HepG2 (cell line): Measurements from ENCODE around the gene ENTREP3. TPM values are rescaled to one million over a fixed set of nuclear protein-coding genes. Genes with fewer than 3 reads are reported as not detected.
A peak's percentile ranks its signal among the peaks of the same experiment; 100 is the strongest.

Source experiments
- ARNTL ChIP-seq: sonication (generic); formaldehyde crosslinking; IDR thresholded peaks from 2 replicates; pipeline ENCODE4 v1.4.0; 2020; ENCODE audit warnings: mild to moderate bottlenecking, missing genetic modification reagents
- KLF15 ChIP-seq: sonication (generic); formaldehyde crosslinking; IDR thresholded peaks from 2 replicates; pipeline ENCODE4 v1.8.1; 2023; ENCODE audit warnings: borderline replicate concordance, mild to moderate bottlenecking, inconsistent platforms, missing genetic modification reagents, mixed read lengths
- PRDM15 ChIP-seq: sonication (generic); formaldehyde crosslinking; IDR thresholded peaks from 2 replicates; pipeline ENCODE4 v1.4.0; 2020; ENCODE audit warnings: missing genetic modification reagents
- RAD21 ChIP-seq: fragments of 450-650 bp; formaldehyde crosslinking; IDR thresholded peaks from 2 replicates; pipeline ENCODE4 v1.5.0; 2020; ENCODE audit warnings: mild to moderate bottlenecking
- STAT5B ChIP-seq: sonication (generic); formaldehyde crosslinking; IDR thresholded peaks from 2 replicates; pipeline ENCODE4 v1.4.0; 2020; ENCODE audit warnings: missing genetic modification reagents
- ZBTB44 ChIP-seq: sonication (generic); formaldehyde crosslinking; IDR thresholded peaks from 2 replicates; pipeline ENCODE4 v1.4.0; 2020; ENCODE audit warnings: missing genetic modification reagents
- ZGPAT ChIP-seq: IDR thresholded peaks from 2 replicates; pipeline ENCODE4 v1.6.1; 2016; ENCODE audit warnings: mild to moderate bottlenecking
- ZNF350 ChIP-seq: sonication (generic); formaldehyde crosslinking; IDR thresholded peaks from 2 replicates; pipeline ENCODE4 v1.4.0; 2020; ENCODE audit warnings: mild to moderate bottlenecking, low read depth, missing genetic modification reagents, borderline replicate concordance
- ZSCAN21 ChIP-seq: sonication (generic); formaldehyde crosslinking; IDR thresholded peaks from 2 replicates; pipeline ENCODE4 v1.8.0; 2022; ENCODE audit warnings: mild to moderate bottlenecking, missing genetic modification reagents, moderate library complexity, borderline replicate concordance
- polyA plus RNA-seq, 8 experiments: library from polyadenylated mRNA; depleted of rRNA in 3 of 8; stranded (reverse) in 7 of 8; unstranded in 1 of 8; fragments of >200 nt; fragmentation: Illumina TruSeq in 4 of 8; extraction: Trizol in 4 of 8; gene quantifications; 2 replicates each; pipeline versions ENCODE4 v1.2.1 to v1.2.3, GENCODE V29; 2011 to 2016; ENCODE audit warnings: low read depth in 4 of 8, missing spikeins in 1 of 8, mixed read lengths in 1 of 8; ENCODE audit not compliant: insufficient read depth in 1 of 8
- total RNA-seq, 5 experiments: library from RNA; depleted of rRNA; stranded (reverse); fragments of >200 nt; fragmentation: Illumina TruSeq; extraction: Trizol; gene quantifications; 2 replicates each; pipeline ENCODE4 v1.2.3, GENCODE V29; 2016; ENCODE audit warnings: low read depth in 1 of 5
- TF ChIP-seq, protein P1 (sequence below): IDR thresholded peaks from 2 replicates; pipeline ENCODE4 v1.6.1; 2016; ENCODE audit warnings: missing compliant biosample characterization, missing genetic modification reagents, borderline replicate concordance
- TF ChIP-seq, protein P2 (sequence below): IDR thresholded peaks from 2 replicates; pipeline ENCODE4 v1.4.0; 2020; ENCODE audit warnings: mild to moderate bottlenecking, missing genetic modification reagents
- TF ChIP-seq, protein P3 (sequence below): sonication (generic); formaldehyde crosslinking; IDR thresholded peaks from 2 replicates; pipeline ENCODE4 v1.8.1; 2023; ENCODE audit warnings: mild to moderate bottlenecking, missing genetic modification reagents, borderline replicate concordance

The ENTREP3 gene
- total and polyA plus RNA-seq, 2 of the 13 experiments (the other 11 are each of a cell fraction or from before 2014, with no cell fraction given) = 4.1 to 9.9 TPM

DNA sequence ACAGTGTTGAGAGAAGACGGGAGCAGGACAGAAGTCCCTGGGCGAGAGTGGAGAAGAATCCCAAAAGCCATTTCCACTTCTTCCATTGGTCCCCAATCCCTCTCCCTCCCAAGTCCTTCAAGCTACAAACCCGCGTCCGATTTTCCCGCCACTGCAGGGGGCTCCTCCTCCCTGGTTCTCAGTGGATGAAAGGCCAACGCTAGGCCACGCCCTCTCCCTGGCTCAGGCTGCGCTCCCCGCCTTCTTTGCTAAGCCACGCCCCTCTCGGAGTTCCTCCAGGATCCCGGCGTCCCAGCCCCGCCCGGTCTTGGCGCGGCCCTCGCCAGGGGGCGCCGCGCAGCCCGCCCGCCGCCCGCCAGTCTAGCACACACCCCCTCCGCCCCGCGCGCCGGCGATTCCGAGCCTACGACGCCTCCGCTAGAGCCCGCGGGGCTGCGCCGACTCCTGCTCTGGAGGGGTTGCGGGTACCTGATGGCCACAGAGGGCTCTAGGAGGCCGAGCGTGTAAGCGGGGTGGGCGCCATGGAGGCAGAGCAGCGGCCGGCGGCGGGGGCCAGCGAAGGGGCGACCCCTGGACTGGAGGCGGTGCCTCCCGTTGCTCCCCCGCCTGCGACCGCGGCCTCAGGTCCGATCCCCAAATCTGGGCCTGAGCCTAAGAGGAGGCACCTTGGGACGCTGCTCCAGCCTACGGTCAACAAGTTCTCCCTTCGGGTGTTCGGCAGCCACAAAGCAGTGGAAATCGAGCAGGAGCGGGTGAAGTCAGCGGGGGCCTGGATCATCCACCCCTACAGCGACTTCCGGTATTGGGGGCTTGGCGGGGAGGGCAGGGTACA is 22.0 kb upstream of the ENTREP3 start, which contains the start of gene HCN3 (continued):
- TF ChIP-seq ZGPAT (CRISPR knock-in tag) (0 out of 2 replicates have a peak, but pooled peaks have one; percentile 48), PRDM15 (CRISPR knock-in tag) (peak; percentile 58; the same call in 1 of the 2 replicates), ZSCAN21 (CRISPR knock-in tag) (0 out of 2 replicates have a peak, but pooled peaks have one; percentile 60), ZBTB44 (peak; percentile 27; the same call in 1 of the 2 replicates), STAT5B (no peak), ARNTL (0 out of 2 replicates have a peak, but pooled peaks have one; percentile 36), KLF15 (0 out of 2 replicates have a peak, but pooled peaks have one; percentile 45), ZNF350 (CRISPR knock-in tag) (peak; percentile 14; the same call in 1 of the 2 replicates), RAD21 (CRISPR knock-in tag) (peak; percentile 91)
- TF ChIP-seq, protein P1, sequence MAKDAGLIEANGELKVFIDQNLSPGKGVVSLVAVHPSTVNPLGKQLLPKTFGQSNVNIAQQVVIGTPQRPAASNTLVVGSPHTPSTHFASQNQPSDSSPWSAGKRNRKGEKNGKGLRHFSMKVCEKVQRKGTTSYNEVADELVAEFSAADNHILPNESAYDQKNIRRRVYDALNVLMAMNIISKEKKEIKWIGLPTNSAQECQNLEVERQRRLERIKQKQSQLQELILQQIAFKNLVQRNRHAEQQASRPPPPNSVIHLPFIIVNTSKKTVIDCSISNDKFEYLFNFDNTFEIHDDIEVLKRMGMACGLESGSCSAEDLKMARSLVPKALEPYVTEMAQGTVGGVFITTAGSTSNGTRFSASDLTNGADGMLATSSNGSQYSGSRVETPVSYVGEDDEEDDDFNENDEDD (CRISPR knock-in tag) = peak; percentile 97
- TF ChIP-seq, protein P2, sequence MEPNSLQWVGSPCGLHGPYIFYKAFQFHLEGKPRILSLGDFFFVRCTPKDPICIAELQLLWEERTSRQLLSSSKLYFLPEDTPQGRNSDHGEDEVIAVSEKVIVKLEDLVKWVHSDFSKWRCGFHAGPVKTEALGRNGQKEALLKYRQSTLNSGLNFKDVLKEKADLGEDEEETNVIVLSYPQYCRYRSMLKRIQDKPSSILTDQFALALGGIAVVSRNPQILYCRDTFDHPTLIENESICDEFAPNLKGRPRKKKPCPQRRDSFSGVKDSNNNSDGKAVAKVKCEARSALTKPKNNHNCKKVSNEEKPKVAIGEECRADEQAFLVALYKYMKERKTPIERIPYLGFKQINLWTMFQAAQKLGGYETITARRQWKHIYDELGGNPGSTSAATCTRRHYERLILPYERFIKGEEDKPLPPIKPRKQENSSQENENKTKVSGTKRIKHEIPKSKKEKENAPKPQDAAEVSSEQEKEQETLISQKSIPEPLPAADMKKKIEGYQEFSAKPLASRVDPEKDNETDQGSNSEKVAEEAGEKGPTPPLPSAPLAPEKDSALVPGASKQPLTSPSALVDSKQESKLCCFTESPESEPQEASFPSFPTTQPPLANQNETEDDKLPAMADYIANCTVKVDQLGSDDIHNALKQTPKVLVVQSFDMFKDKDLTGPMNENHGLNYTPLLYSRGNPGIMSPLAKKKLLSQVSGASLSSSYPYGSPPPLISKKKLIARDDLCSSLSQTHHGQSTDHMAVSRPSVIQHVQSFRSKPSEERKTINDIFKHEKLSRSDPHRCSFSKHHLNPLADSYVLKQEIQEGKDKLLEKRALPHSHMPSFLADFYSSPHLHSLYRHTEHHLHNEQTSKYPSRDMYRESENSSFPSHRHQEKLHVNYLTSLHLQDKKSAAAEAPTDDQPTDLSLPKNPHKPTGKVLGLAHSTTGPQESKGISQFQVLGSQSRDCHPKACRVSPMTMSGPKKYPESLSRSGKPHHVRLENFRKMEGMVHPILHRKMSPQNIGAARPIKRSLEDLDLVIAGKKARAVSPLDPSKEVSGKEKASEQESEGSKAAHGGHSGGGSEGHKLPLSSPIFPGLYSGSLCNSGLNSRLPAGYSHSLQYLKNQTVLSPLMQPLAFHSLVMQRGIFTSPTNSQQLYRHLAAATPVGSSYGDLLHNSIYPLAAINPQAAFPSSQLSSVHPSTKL = 0 out of 2 replicates have a peak, but pooled peaks have one; percentile 34
- TF ChIP-seq, protein P3, sequence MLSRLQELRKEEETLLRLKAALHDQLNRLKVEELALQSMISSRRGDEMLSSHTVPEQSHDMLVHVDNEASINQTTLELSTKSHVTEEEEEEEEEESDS (CRISPR knock-in tag) = peak; percentile 66; the same call in 1 of the 2 replicates
